Activated CD8-positive, alpha-beta memory T cell treated with anti-CD3 and anti-CD28 coated beads, Interleukin-2, amount 50 U/mL, for 48 hours (primary cell): ENCODE measurements around the gene BLTP3B.

Experiments
- DNase-seq: peaks from one replicate; pipeline ENCODE4 v3.0.0-alpha.2; 2020

The BLTP3B gene

GRCh38 chr12:100163416-100164152 is 20.9 kb upstream of the BLTP3B start:
- peak; percentile 82 for DNase-seq

- no peak for DNase-seq
These were observed 16.9 kb upstream of the BLTP3B start for GRCh38 chr12:100159391-100160104.

GRCh38 chr12:100158535-100158934 is 15.9 kb upstream of the BLTP3B start:
- DNase-seq: no peak

- no peak for DNase-seq
These were observed 14.8 kb upstream of the BLTP3B start for GRCh38 chr12:100157427-100157821.

GRCh38 chr12:100156731-100157426 is 14.2 kb upstream of the BLTP3B start:
- no peak for DNase-seq

GRCh38 chr12:100154474-100155247 is 12.0 kb upstream of the BLTP3B start:
- DNase-seq: peak; percentile 91

- no peak for DNase-seq
These were observed 10.5 kb upstream of the BLTP3B start for GRCh38 chr12:100153131-100153530.

- DNase-seq: no peak
These were observed 9.1 kb upstream of the BLTP3B start for GRCh38 chr12:100151769-100152168.

- no peak for DNase-seq
These were observed 3.6 kb upstream of the BLTP3B start for GRCh38 chr12:100146252-100146651.

GRCh38 chr12:100145643-100146042 is 3.0 kb upstream of the BLTP3B start:
- no peak for DNase-seq

GRCh38 chr12:100141998-100142850 is 450 bp downstream of the BLTP3B start:
- peak; percentile 77 for DNase-seq

GRCh38 chr12:100141666-100141997 is 1.0 kb downstream of the BLTP3B start:
- DNase-seq: no peak

GRCh38 chr12:100138803-100139098 is 3.9 kb downstream of the BLTP3B start:
- DNase-seq: no peak

GRCh38 chr12:100138048-100138802 is 4.4 kb downstream of the BLTP3B start:
- no peak for DNase-seq

- DNase-seq: no peak
These were observed 9.5 kb downstream of the BLTP3B start for GRCh38 chr12:100133200-100133599.

GRCh38 chr12:100128512-100128908 is 14.2 kb downstream of the BLTP3B start:
- DNase-seq: no peak

GRCh38 chr12:100127766-100128511 is 14.7 kb downstream of the BLTP3B start:
- DNase-seq: no peak

- no peak for DNase-seq
These were observed 19.2 kb downstream of the BLTP3B start for GRCh38 chr12:100123316-100124095.

- DNase-seq: no peak
These were observed 22.3 kb downstream of the BLTP3B start for GRCh38 chr12:100120355-100120754.

- DNase-seq: no peak
These were observed 27.4 kb downstream of the BLTP3B start for GRCh38 chr12:100115291-100115690.
